ENCODE data around the gene CALCB. TPM values are rescaled to one million over a fixed set of nuclear protein-coding genes. Genes with fewer than 3 reads are reported as not detected.
"Not testable (repeated sequence)": the region's sequence is repeated elsewhere in the genome, so short reads cannot be mapped to it uniquely, and the experiment has no call there.

CALCB gene
- total and polyA plus RNA-seq, 2 of the 4 experiments (the other 2 are of a cell fraction): not detected

GRCh38 chr11:15069751-15070150 is 3.6 kb upstream of the CALCB start:
- H4K8ac ChIP-seq (ENCODE audit: low read depth in 2 of 2, low read length in 2 of 2); ATAC-seq (ENCODE audit: low read depth); DNase-seq; H3K18ac ChIP-seq (ENCODE audit: low read depth, low read length); H4K5ac ChIP-seq (ENCODE audit: low read depth, low read length); POLR2A ChIA-PET (ENCODE audit: unreplicated experiment); H3K14ac ChIP-seq (replicated peaks; ENCODE audit: low read depth, low read length); H2BK20ac ChIP-seq (ENCODE audit: low read depth, low read length); H2AFZ ChIP-seq (replicated peaks; ENCODE audit: low read length, poor library complexity); H4K91ac ChIP-seq (ENCODE audit: insufficient read depth, low read depth, low read length); H3K9ac ChIP-seq (ENCODE audit: low read depth, low read length); H3K4me1 ChIP-seq (ENCODE audit: control insufficient read depth, insufficient read depth, low read length); H2AK5ac ChIP-seq (ENCODE audit: low read depth, low read length); H4K20me1 ChIP-seq (ENCODE audit: insufficient read depth, low read length); H2BK5ac ChIP-seq (ENCODE audit: low read depth, low read length, poor library complexity, severe bottlenecking); dilution Hi-C loops (cut with HindIII; ENCODE audit: low sequenced_read_pairs, unreplicated experiment); H2BK120ac ChIP-seq (ENCODE audit: low read depth, low read length); H3K36me3 ChIP-seq (ENCODE audit: control insufficient read depth, insufficient read depth, low read length); H3K79me1 ChIP-seq (ENCODE audit: low read depth in 1 of 2, low read length in 2 of 2); H2AK9ac ChIP-seq (replicated peaks; ENCODE audit: low read depth, low read length, poor library complexity); CTCF ChIA-PET; H2BK15ac ChIP-seq (ENCODE audit: low read depth, low read length); BruUV-seq (replicated peaks); intact Hi-C loops (cut with micrococcal nuclease); H3K23ac ChIP-seq (ENCODE audit: low read depth, low read length); H3K27ac ChIP-seq (ENCODE audit: insufficient read depth, low read length); H3K4me3 ChIP-seq (ENCODE audit: insufficient read depth, low read depth, low read length); in situ Hi-C loops (cut with MboI; ENCODE audit: low sequenced_read_pairs); H3K4me2 ChIP-seq (ENCODE audit: low read depth, low read length); H3K4ac ChIP-seq (ENCODE audit: low read depth, low read length); H3K9me1 ChIP-seq (ENCODE audit: insufficient read depth, low read length); H3K9me3 ChIP-seq (ENCODE audit: control insufficient read depth, insufficient read depth, low read length); H3K56ac ChIP-seq (ENCODE audit: extremely low read depth, insufficient read depth, low read length): not testable (repeated sequence)
- 100% methylated on average over 1 of the region's 7 CpGs; no CpG with 5 or more reads in 1 of the 2 experiments for WGBS, 2 experiments (ENCODE audit: extremely low coverage in 2 of 2, insufficient read length in 1 of 2)
- peaks cover 27% of the 10 kb centered on the region for H3K27me3 ChIP-seq (ENCODE audit: control insufficient read depth, insufficient read depth, low read length)
